HTR-8/SVneo (cell line): Measurements from ENCODE around the gene ZNF426.

Experiments used
- DNase-seq: peaks from one replicate; pipeline ENCODE4 v3.0.0; 2011; ENCODE audit warnings: low spot score, mixed read lengths; ENCODE audit not compliant: insufficient read length
- FAIRE-seq: peaks from 2 replicates; lab custom pipeline; 2011; peaks lifted over from hg19 to GRCh38; lab: Jason Lieb, UNC

The ZNF426 gene

DNA sequence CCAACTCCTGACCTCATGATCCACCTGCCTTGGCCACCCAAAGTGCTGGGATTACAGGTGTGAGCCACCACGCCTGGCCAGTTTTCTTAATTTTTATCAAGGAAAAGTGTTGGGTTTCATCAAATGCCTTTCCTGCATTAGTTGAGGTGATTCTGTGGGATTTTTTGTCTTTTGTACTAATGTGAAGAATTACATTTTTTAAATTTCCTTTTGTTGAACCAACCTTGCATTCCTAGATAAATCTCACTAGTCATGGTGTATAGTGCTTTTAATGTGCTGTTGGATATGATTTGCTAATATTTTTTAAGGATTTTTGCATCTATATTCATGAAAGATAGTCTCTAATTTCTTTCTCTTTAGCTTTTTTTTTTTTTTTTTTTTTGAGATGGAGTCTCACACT lies 37.6 kb downstream of the ZNF426 start:
- no peak for DNase-seq
- FAIRE-seq, result no peak

GRCh38 chr19:9498183-9498902 lies 40.1 kb downstream of the ZNF426 start, which contains the start of gene ZNF560:
ZNF560 (minus strand) TSS chr19:9498616; CDS start chr19:9475313, 23,303 bp downstream.
- FAIRE-seq, result peak; percentile 51
- peak; percentile 58 for DNase-seq

GRCh38 chr19:9494096-9494495 lies 44.3 kb downstream of the ZNF426 start:
- no peak for DNase-seq
- no peak for FAIRE-seq

DNA sequence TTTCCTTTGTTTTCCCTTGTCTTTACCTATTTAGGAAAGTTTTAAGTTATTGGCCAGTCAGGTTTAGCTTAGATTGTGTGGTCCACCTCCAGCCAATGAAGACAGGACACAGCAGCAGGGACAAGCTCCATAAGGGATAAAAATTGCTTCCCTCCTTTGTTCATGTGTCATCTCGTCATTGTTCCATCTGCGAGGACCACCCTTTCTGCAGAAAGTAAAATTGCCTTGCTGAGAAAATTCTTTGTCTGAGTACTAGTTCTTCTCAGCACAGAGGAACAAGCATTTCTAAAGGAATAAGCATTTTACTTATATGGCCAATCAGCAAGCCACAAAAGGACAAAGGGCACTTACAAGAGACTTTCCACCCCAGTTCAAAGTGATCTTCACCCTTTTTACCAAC lies 51.4 kb downstream of the ZNF426 start:
- FAIRE-seq, result no peak
- no peak for DNase-seq

DNA sequence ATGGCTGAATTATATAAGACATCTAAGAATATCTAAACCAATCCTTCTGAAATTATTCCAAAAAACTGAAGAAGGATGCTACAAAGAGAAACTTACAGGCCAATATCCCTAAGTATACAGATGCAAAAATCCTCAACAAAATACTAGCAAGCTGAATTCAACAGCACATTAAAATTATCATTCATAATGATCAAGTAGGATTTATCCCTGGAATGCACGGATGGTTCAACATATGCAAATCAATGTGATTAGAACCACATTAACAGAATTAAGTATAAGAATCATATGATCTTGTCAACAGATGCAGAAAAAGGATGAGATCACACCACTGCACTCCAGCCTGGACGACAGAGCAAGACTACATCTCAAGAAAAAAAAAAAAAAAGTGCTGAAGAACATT lies 53.3 kb downstream of the ZNF426 start:
- FAIRE-seq (no peak), DNase-seq (no peak)

DNA sequence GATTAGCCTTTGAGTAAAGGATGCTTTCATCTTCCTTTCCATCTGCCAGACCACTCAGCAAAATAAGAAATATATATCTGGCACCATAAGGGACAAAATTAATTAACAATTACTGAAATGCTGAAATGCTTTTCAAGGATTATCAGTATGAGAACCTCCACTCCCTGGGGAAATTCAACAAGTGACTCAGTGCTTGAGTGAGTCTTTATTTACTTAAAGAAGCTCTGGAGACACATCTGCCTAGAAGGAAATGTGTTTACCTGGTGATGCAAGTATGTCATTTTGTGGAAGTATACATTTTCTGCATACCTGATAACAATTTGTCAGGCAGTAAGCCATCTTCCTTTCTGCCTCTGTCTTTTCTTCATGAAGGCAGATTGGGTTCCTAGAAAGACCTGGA lies 63.5 kb downstream of the ZNF426 start:
- DNase-seq (no peak), FAIRE-seq (no peak)
